ENCODE measurements around the gene CLRN2. TPM values are rescaled to one million over a fixed set of nuclear protein-coding genes. Genes with fewer than 3 reads are reported as not detected.

CLRN2 gene
- not detected for polyA plus RNA-seq (2013, experiment 1 of 4)
- not detected for polyA plus RNA-seq (2013, experiment 2 of 4)
- polyA plus RNA-seq (2013, experiment 3 of 4), result not detected
- polyA plus RNA-seq (2013, experiment 4 of 4), result not detected

- peaks cover 7% of the 10 kb centered on the region for H3K4me1 ChIP-seq (ENCODE audit: control insufficient read depth, insufficient read depth, low read length)
- H3K36me3 ChIP-seq (ENCODE audit: control insufficient read depth, insufficient read depth, low read length), result no peaks in the 10 kb centered on the region
- H3K9me3 ChIP-seq (ENCODE audit: control insufficient read depth, low read length), result no peaks in the 10 kb centered on the region
- H3K27ac ChIP-seq (ENCODE audit: insufficient read depth, low read depth, low read length, poor library complexity, severe bottlenecking), result no peak within 1 kb of the TSS
- 91 to 92% methylated on average over 9 of the region's 9 CpGs for WGBS, 2 experiments
- H3K4me3 ChIP-seq (ENCODE audit: insufficient read depth, low read depth, low read length), result no peak within 1 kb of the TSS
- H3K27me3 ChIP-seq (ENCODE audit: control insufficient read depth, insufficient read depth, low read length, poor library complexity, severe bottlenecking), result peaks cover 7% of the 10 kb centered on the region
Observed at GRCh38 chr4:17514865-17515264, at the start of gene CLRN2. Gene CLRN2, plus strand, starts transcription at chr4:17515165. Its CDS starts 102 bp downstream, at chr4:17515267.

- 62 to 68% methylated on average over 8 to 9 of the region's 9 CpGs for WGBS, 2 experiments
- H3K9me3 ChIP-seq (ENCODE audit: control insufficient read depth, low read length), result no peaks in the 10 kb centered on the region
- H3K27me3 ChIP-seq (ENCODE audit: control insufficient read depth, insufficient read depth, low read length, poor library complexity, severe bottlenecking), result no peaks in the 10 kb centered on the region
- no peak overlapping the region for H3K4me3 ChIP-seq (ENCODE audit: insufficient read depth, low read depth, low read length)
- no peaks in the 10 kb centered on the region for H3K36me3 ChIP-seq (ENCODE audit: control insufficient read depth, insufficient read depth, low read length)
- H3K4me1 ChIP-seq (ENCODE audit: control insufficient read depth, insufficient read depth, low read length), result no peaks in the 10 kb centered on the region
- H3K27ac ChIP-seq (ENCODE audit: insufficient read depth, low read depth, low read length, poor library complexity, severe bottlenecking), result no peak overlapping the region
Observed at GRCh38 chr4:17468619-17469221, 46.2 kb upstream of the CLRN2 start.

- Histone ChIP-seq H3K4me1 (ENCODE audit: control insufficient read depth, insufficient read depth, low read length) (no peaks in the 10 kb centered on the region), H3K4me3 (ENCODE audit: insufficient read depth, low read depth, low read length) (no peak overlapping the region), H3K27me3 (ENCODE audit: control insufficient read depth, insufficient read depth, low read length, poor library complexity, severe bottlenecking) (no peaks in the 10 kb centered on the region), H3K9me3 (ENCODE audit: control insufficient read depth, low read length) (no peaks in the 10 kb centered on the region), H3K36me3 (ENCODE audit: control insufficient read depth, insufficient read depth, low read length) (no peaks in the 10 kb centered on the region), H3K27ac (ENCODE audit: insufficient read depth, low read depth, low read length, poor library complexity, severe bottlenecking) (no peak overlapping the region)
- WGBS, 2 experiments, result 91 to 92% methylated on average over 10 to 11 of the region's 11 CpGs
Observed at GRCh38 chr4:17469931-17470674, 44.9 kb upstream of the CLRN2 start.

GRCh38 chr4:17475481-17475880 lies 39.5 kb upstream of the CLRN2 start:
- no peaks in the 10 kb centered on the region for H3K27me3 ChIP-seq (ENCODE audit: control insufficient read depth, insufficient read depth, low read length, poor library complexity, severe bottlenecking)

GRCh38 chr4:17476853-17477252 lies 38.1 kb upstream of the CLRN2 start:
- no peaks in the 10 kb centered on the region for H3K4me1 ChIP-seq (ENCODE audit: control insufficient read depth, insufficient read depth, low read length)
- H3K27ac ChIP-seq (ENCODE audit: insufficient read depth, low read depth, low read length, poor library complexity, severe bottlenecking), result no peak overlapping the region
- H3K36me3 ChIP-seq (ENCODE audit: control insufficient read depth, insufficient read depth, low read length), result no peaks in the 10 kb centered on the region
- H3K4me3 ChIP-seq (ENCODE audit: insufficient read depth, low read depth, low read length), result no peak overlapping the region
- WGBS, 2 experiments, result 86 to 88% methylated on average over 2 to 3 of the region's 3 CpGs
- H3K9me3 ChIP-seq (ENCODE audit: control insufficient read depth, low read length), result no peaks in the 10 kb centered on the region
- H3K27me3 ChIP-seq (ENCODE audit: control insufficient read depth, insufficient read depth, low read length, poor library complexity, severe bottlenecking), result no peaks in the 10 kb centered on the region

More at GRCh38 chr4:17475481-17475880, 39.5 kb upstream of the CLRN2 start:
- H3K4me1 ChIP-seq (ENCODE audit: control insufficient read depth, insufficient read depth, low read length), result no peaks in the 10 kb centered on the region
- H3K4me3 ChIP-seq (ENCODE audit: insufficient read depth, low read depth, low read length), result no peak overlapping the region
- no peaks in the 10 kb centered on the region for H3K9me3 ChIP-seq (ENCODE audit: control insufficient read depth, low read length)
- no peaks in the 10 kb centered on the region for H3K36me3 ChIP-seq (ENCODE audit: control insufficient read depth, insufficient read depth, low read length)
- H3K27ac ChIP-seq (ENCODE audit: insufficient read depth, low read depth, low read length, poor library complexity, severe bottlenecking), result no peak overlapping the region

- WGBS, 2 experiments, result 94% methylated on average over 9 of the region's 9 CpGs
- H3K4me3 ChIP-seq (ENCODE audit: insufficient read depth, low read depth, low read length), result no peak overlapping the region
- H3K27ac ChIP-seq (ENCODE audit: insufficient read depth, low read depth, low read length, poor library complexity, severe bottlenecking), result no peak overlapping the region
- H3K9me3 ChIP-seq (ENCODE audit: control insufficient read depth, low read length), result no peaks in the 10 kb centered on the region
- no peaks in the 10 kb centered on the region for H3K4me1 ChIP-seq (ENCODE audit: control insufficient read depth, insufficient read depth, low read length)
- H3K27me3 ChIP-seq (ENCODE audit: control insufficient read depth, insufficient read depth, low read length, poor library complexity, severe bottlenecking), result no peaks in the 10 kb centered on the region
- no peaks in the 10 kb centered on the region for H3K36me3 ChIP-seq (ENCODE audit: control insufficient read depth, insufficient read depth, low read length)
Observed at GRCh38 chr4:17477774-17478472, 37.0 kb upstream of the CLRN2 start.

- H3K36me3 ChIP-seq (ENCODE audit: control insufficient read depth, insufficient read depth, low read length), result no peaks in the 10 kb centered on the region
- no peaks in the 10 kb centered on the region for H3K4me1 ChIP-seq (ENCODE audit: control insufficient read depth, insufficient read depth, low read length)
- H3K27ac ChIP-seq (ENCODE audit: insufficient read depth, low read depth, low read length, poor library complexity, severe bottlenecking), result no peak overlapping the region
- no peaks in the 10 kb centered on the region for H3K27me3 ChIP-seq (ENCODE audit: control insufficient read depth, insufficient read depth, low read length, poor library complexity, severe bottlenecking)
- no peak overlapping the region for H3K4me3 ChIP-seq (ENCODE audit: insufficient read depth, low read depth, low read length)
- H3K9me3 ChIP-seq (ENCODE audit: control insufficient read depth, low read length), result no peaks in the 10 kb centered on the region
- WGBS, 2 experiments, result 90 to 94% methylated on average over 7 of the region's 7 CpGs
Observed at GRCh38 chr4:17480210-17480927, 34.6 kb upstream of the CLRN2 start.

- H3K4me1 ChIP-seq (ENCODE audit: control insufficient read depth, insufficient read depth, low read length), result no peaks in the 10 kb centered on the region
- no peaks in the 10 kb centered on the region for H3K9me3 ChIP-seq (ENCODE audit: control insufficient read depth, low read length)
- H3K36me3 ChIP-seq (ENCODE audit: control insufficient read depth, insufficient read depth, low read length), result no peaks in the 10 kb centered on the region
- WGBS, 2 experiments, result 95 to 96% methylated on average over 2 of the region's 2 CpGs
- no peaks in the 10 kb centered on the region for H3K27me3 ChIP-seq (ENCODE audit: control insufficient read depth, insufficient read depth, low read length, poor library complexity, severe bottlenecking)
- H3K4me3 ChIP-seq (ENCODE audit: insufficient read depth, low read depth, low read length), result no peak overlapping the region
- no peak overlapping the region for H3K27ac ChIP-seq (ENCODE audit: insufficient read depth, low read depth, low read length, poor library complexity, severe bottlenecking)
Observed at GRCh38 chr4:17480955-17481354, 34.0 kb upstream of the CLRN2 start.

- Histone ChIP-seq H3K27ac (ENCODE audit: insufficient read depth, low read depth, low read length, poor library complexity, severe bottlenecking) (no peak overlapping the region), H3K4me1 (ENCODE audit: control insufficient read depth, insufficient read depth, low read length) (no peaks in the 10 kb centered on the region), H3K4me3 (ENCODE audit: insufficient read depth, low read depth, low read length) (no peak overlapping the region), H3K27me3 (ENCODE audit: control insufficient read depth, insufficient read depth, low read length, poor library complexity, severe bottlenecking) (no peaks in the 10 kb centered on the region), H3K9me3 (ENCODE audit: control insufficient read depth, low read length) (no peaks in the 10 kb centered on the region), H3K36me3 (ENCODE audit: control insufficient read depth, insufficient read depth, low read length) (no peaks in the 10 kb centered on the region)
- WGBS, 2 experiments, result 90 to 98% methylated on average over 2 of the region's 2 CpGs
Observed at GRCh38 chr4:17482716-17483115, 32.2 kb upstream of the CLRN2 start.

All from ectodermal cell (in vitro differentiated cells).